ENCODE data around the gene POLDIP2. TPM values are rescaled to one million over a fixed set of nuclear protein-coding genes. Genes with fewer than 3 reads are reported as not detected.

The POLDIP2 gene
- 112 TPM for polyA plus RNA-seq (2012; ENCODE audit: insufficient read depth, insufficient read length)

- H3K4me3 ChIP-seq (ENCODE audit: low read length), result peak within 1 kb of the TSS; percentile 84
- peak; percentile 87 for DNase-seq (ENCODE audit: low read depth, low spot score)
Observed at GRCh38 chr17:28357061-28357900, at the start of gene POLDIP2. POLDIP2 (minus strand) TSS chr17:28357527; CDS start chr17:28357448, 79 bp downstream.

- no peak for DNase-seq (ENCODE audit: low read depth, low spot score)
Observed at GRCh38 chr17:28406473-28406814, 49.1 kb upstream of the POLDIP2 start.

GRCh38 chr17:28405632-28406472 is 48.5 kb upstream of the POLDIP2 start, which contains the start of gene SLC46A1:
SLC46A1 (minus strand) TSS chr17:28406212; CDS start chr17:28406114, 98 bp downstream.
- no peak for DNase-seq (ENCODE audit: low read depth, low spot score)
- H3K4me3 ChIP-seq (ENCODE audit: low read length), result peak within 1 kb of the TSS; percentile 31

More at GRCh38 chr17:28406473-28406814, 49.1 kb upstream of the POLDIP2 start:
- no peak overlapping the region for H3K4me3 ChIP-seq (ENCODE audit: low read length)

GRCh38 chr17:28404812-28405570 is 47.7 kb upstream of the POLDIP2 start:
- no peak overlapping the region for H3K4me3 ChIP-seq (ENCODE audit: low read length)
- no peak for DNase-seq (ENCODE audit: low read depth, low spot score)

- H3K4me3 ChIP-seq (ENCODE audit: low read length), result no peak overlapping the region
- no peak for DNase-seq (ENCODE audit: low read depth, low spot score)
Observed at GRCh38 chr17:28404461-28404811, 47.1 kb upstream of the POLDIP2 start.

- H3K4me3 ChIP-seq (ENCODE audit: low read length), result no peak overlapping the region
- no peak for DNase-seq (ENCODE audit: low read depth, low spot score)
Observed at GRCh38 chr17:28404007-28404406, 46.7 kb upstream of the POLDIP2 start.

- H3K4me3 ChIP-seq (ENCODE audit: low read length), result no peak overlapping the region
- no peak for DNase-seq (ENCODE audit: low read depth, low spot score)
Observed at GRCh38 chr17:28402844-28403243, 45.5 kb upstream of the POLDIP2 start.

GRCh38 chr17:28402224-28402630 is 44.9 kb upstream of the POLDIP2 start:
- H3K4me3 ChIP-seq (ENCODE audit: low read length), result no peak overlapping the region
- DNase-seq (ENCODE audit: low read depth, low spot score), result no peak

GRCh38 chr17:28399808-28400207 is 42.5 kb upstream of the POLDIP2 start:
- no peak overlapping the region for H3K4me3 ChIP-seq (ENCODE audit: low read length)
- DNase-seq (ENCODE audit: low read depth, low spot score), result no peak

- no peak for DNase-seq (ENCODE audit: low read depth, low spot score)
- no peak overlapping the region for H3K4me3 ChIP-seq (ENCODE audit: low read length)
Observed at GRCh38 chr17:28398280-28398981, 41.1 kb upstream of the POLDIP2 start.

- H3K4me3 ChIP-seq (ENCODE audit: low read length), result no peak overlapping the region
- no peak for DNase-seq (ENCODE audit: low read depth, low spot score)
Observed at GRCh38 chr17:28397687-28398279, 40.5 kb upstream of the POLDIP2 start.

GRCh38 chr17:28397275-28397674 is 39.9 kb upstream of the POLDIP2 start:
- no peak overlapping the region for H3K4me3 ChIP-seq (ENCODE audit: low read length)
- no peak for DNase-seq (ENCODE audit: low read depth, low spot score)

GRCh38 chr17:28396635-28397239 is 39.4 kb upstream of the POLDIP2 start:
- H3K4me3 ChIP-seq (ENCODE audit: low read length), result no peak overlapping the region
- DNase-seq (ENCODE audit: low read depth, low spot score), result peak; percentile 7

- no peak overlapping the region for H3K4me3 ChIP-seq (ENCODE audit: low read length)
- DNase-seq (ENCODE audit: low read depth, low spot score), result no peak
Observed at GRCh38 chr17:28395968-28396367, 38.6 kb upstream of the POLDIP2 start.

GRCh38 chr17:28395426-28395825 is 38.1 kb upstream of the POLDIP2 start:
- H3K4me3 ChIP-seq (ENCODE audit: low read length), result no peak overlapping the region
- no peak for DNase-seq (ENCODE audit: low read depth, low spot score)

- H3K4me3 ChIP-seq (ENCODE audit: low read length), result no peak overlapping the region
- DNase-seq (ENCODE audit: low read depth, low spot score), result no peak
Observed at GRCh38 chr17:28394337-28395116, 37.2 kb upstream of the POLDIP2 start.

GRCh38 chr17:28392491-28392890 is 35.2 kb upstream of the POLDIP2 start:
- DNase-seq (ENCODE audit: low read depth, low spot score), result no peak
- H3K4me3 ChIP-seq (ENCODE audit: low read length), result no peak overlapping the region

Data from Jurkat, Clone E6-1 (cell line).